ENCODE results near the gene ERCC6. TPM values are rescaled to one million over a fixed set of nuclear protein-coding genes. Genes with fewer than 3 reads are reported as not detected.

The ERCC6 gene
- polyA plus RNA-seq, 4 donors, result 3.5 to 12.6 (median 5.1) TPM

- Histone ChIP-seq H3K36me3 (ENCODE audit: control insufficient read depth in 3 of 3, insufficient read depth in 2 of 3, low read depth in 1 of 3, low read length in 3 of 3) (no peaks in the 10 kb centered on the region), H3K27me3 (ENCODE audit: control insufficient read depth in 3 of 3, insufficient read depth in 3 of 3, low read length in 3 of 3) (no peaks in the 10 kb centered on the region), H3K9me3 (ENCODE audit: control insufficient read depth in 2 of 2, insufficient read depth in 1 of 2, low read depth in 1 of 2, low read length in 1 of 2) (no peaks in the 10 kb centered on the region), H3K4me1 (ENCODE audit: control insufficient read depth in 3 of 3, insufficient read depth in 2 of 3, low read depth in 1 of 3, low read length in 2 of 3) (no peaks in the 10 kb centered on the region), H3K27ac (ENCODE audit: low read depth in 1 of 3, low read length in 2 of 3) (no peak overlapping the region), H3K4me3 (ENCODE audit: low read depth in 1 of 3, low read length in 3 of 3) (no peak overlapping the region)
- WGBS, 3 donors, result 70 to 72% (median 72%) methylated on average over 9 of the region's 9 CpGs
- FAIRE-seq, result no peak
- DNase-seq, result no peak
These were observed 33.7 kb upstream of the ERCC6 start for GRCh38 chr10:49572594-49573114.

GRCh38 chr10:49571388-49571787 lies 32.5 kb upstream of the ERCC6 start:
- no peaks in the 10 kb centered on the region for H3K36me3 ChIP-seq (ENCODE audit: control insufficient read depth in 3 of 3, insufficient read depth in 2 of 3, low read depth in 1 of 3, low read length in 3 of 3)
- WGBS, 3 donors, result 23 to 30% (median 25%) methylated on average over 2 of the region's 2 CpGs
- DNase-seq, result no peak
- no peak overlapping the region for H3K27ac ChIP-seq (ENCODE audit: low read depth in 1 of 3, low read length in 2 of 3)
- no peaks in the 10 kb centered on the region for H3K9me3 ChIP-seq (ENCODE audit: control insufficient read depth in 2 of 2, insufficient read depth in 1 of 2, low read depth in 1 of 2, low read length in 1 of 2)
- H3K27me3 ChIP-seq (ENCODE audit: control insufficient read depth in 3 of 3, insufficient read depth in 3 of 3, low read length in 3 of 3), result no peaks in the 10 kb centered on the region
- FAIRE-seq, result no peak
- H3K4me3 ChIP-seq (ENCODE audit: low read depth in 1 of 3, low read length in 3 of 3), result no peak overlapping the region
- H3K4me1 ChIP-seq (ENCODE audit: control insufficient read depth in 3 of 3, insufficient read depth in 2 of 3, low read depth in 1 of 3, low read length in 2 of 3), result no peaks in the 10 kb centered on the region

- no peak for FAIRE-seq
- no peaks in the 10 kb centered on the region for H3K9me3 ChIP-seq (ENCODE audit: control insufficient read depth in 2 of 2, insufficient read depth in 1 of 2, low read depth in 1 of 2, low read length in 1 of 2)
- WGBS, 3 donors, result 45 to 61% (median 56%) methylated on average over 3 of the region's 3 CpGs
These were observed 30.2 kb upstream of the ERCC6 start for GRCh38 chr10:49569031-49569631.

GRCh38 chr10:49568235-49568634 lies 29.3 kb upstream of the ERCC6 start:
- 49 to 79% (median 56%) methylated on average over 2 of the region's 2 CpGs for whole genome bisulfite sequencing, 3 donors
- Histone ChIP-seq H3K4me1 (ENCODE audit: control insufficient read depth in 3 of 3, insufficient read depth in 2 of 3, low read depth in 1 of 3, low read length in 2 of 3) (no peaks in the 10 kb centered on the region), H3K27ac (ENCODE audit: low read depth in 1 of 3, low read length in 2 of 3) (no peak overlapping the region), H3K27me3 (ENCODE audit: control insufficient read depth in 3 of 3, insufficient read depth in 3 of 3, low read length in 3 of 3) (peaks cover 0 to 4% (median 3%) of the 10 kb centered on the region in 3 donors), H3K9me3 (ENCODE audit: control insufficient read depth in 2 of 2, insufficient read depth in 1 of 2, low read depth in 1 of 2, low read length in 1 of 2) (no peaks in the 10 kb centered on the region), H3K4me3 (ENCODE audit: low read depth in 1 of 3, low read length in 3 of 3) (no peak overlapping the region), H3K36me3 (ENCODE audit: control insufficient read depth in 3 of 3, insufficient read depth in 2 of 3, low read depth in 1 of 3, low read length in 3 of 3) (no peaks in the 10 kb centered on the region)
- DNase-seq (no peak), FAIRE-seq (no peak)

More at GRCh38 chr10:49569031-49569631, 30.2 kb upstream of the ERCC6 start:
- Histone ChIP-seq H3K27ac (ENCODE audit: low read depth in 1 of 3, low read length in 2 of 3) (no peak overlapping the region), H3K4me3 (ENCODE audit: low read depth in 1 of 3, low read length in 3 of 3) (no peak overlapping the region), H3K36me3 (ENCODE audit: control insufficient read depth in 3 of 3, insufficient read depth in 2 of 3, low read depth in 1 of 3, low read length in 3 of 3) (no peaks in the 10 kb centered on the region), H3K4me1 (ENCODE audit: control insufficient read depth in 3 of 3, insufficient read depth in 2 of 3, low read depth in 1 of 3, low read length in 2 of 3) (no peaks in the 10 kb centered on the region), H3K27me3 (ENCODE audit: control insufficient read depth in 3 of 3, insufficient read depth in 3 of 3, low read length in 3 of 3) (peaks cover 0 to 4% (median 3%) of the 10 kb centered on the region in 3 donors)
- DNase-seq, result no peak

GRCh38 chr10:49567810-49568209 lies 28.9 kb upstream of the ERCC6 start:
- DNase-seq (no peak), FAIRE-seq (no peak)
- Histone ChIP-seq H3K9me3 (ENCODE audit: control insufficient read depth in 2 of 2, insufficient read depth in 1 of 2, low read depth in 1 of 2, low read length in 1 of 2) (no peaks in the 10 kb centered on the region), H3K27me3 (ENCODE audit: control insufficient read depth in 3 of 3, insufficient read depth in 3 of 3, low read length in 3 of 3) (peaks cover 0 to 4% (median 3%) of the 10 kb centered on the region in 3 donors), H3K4me1 (ENCODE audit: control insufficient read depth in 3 of 3, insufficient read depth in 2 of 3, low read depth in 1 of 3, low read length in 2 of 3) (no peaks in the 10 kb centered on the region), H3K4me3 (ENCODE audit: low read depth in 1 of 3, low read length in 3 of 3) (no peak overlapping the region), H3K36me3 (ENCODE audit: control insufficient read depth in 3 of 3, insufficient read depth in 2 of 3, low read depth in 1 of 3, low read length in 3 of 3) (no peaks in the 10 kb centered on the region), H3K27ac (ENCODE audit: low read depth in 1 of 3, low read length in 2 of 3) (no peak overlapping the region)
- 63 to 91% (median 91%) methylated on average over 1 of the region's 1 CpG for WGBS, 3 donors

- Histone ChIP-seq H3K27ac (ENCODE audit: low read depth in 1 of 3, low read length in 2 of 3) (no peak overlapping the region), H3K4me3 (ENCODE audit: low read depth in 1 of 3, low read length in 3 of 3) (no peak overlapping the region), H3K9me3 (ENCODE audit: control insufficient read depth in 2 of 2, insufficient read depth in 1 of 2, low read depth in 1 of 2, low read length in 1 of 2) (no peaks in the 10 kb centered on the region), H3K4me1 (ENCODE audit: control insufficient read depth in 3 of 3, insufficient read depth in 2 of 3, low read depth in 1 of 3, low read length in 2 of 3) (no peaks in the 10 kb centered on the region), H3K27me3 (ENCODE audit: control insufficient read depth in 3 of 3, insufficient read depth in 3 of 3, low read length in 3 of 3) (peaks cover 0 to 16% (median 3%) of the 10 kb centered on the region in 3 donors), H3K36me3 (ENCODE audit: control insufficient read depth in 3 of 3, insufficient read depth in 2 of 3, low read depth in 1 of 3, low read length in 3 of 3) (no peaks in the 10 kb centered on the region)
- FAIRE-seq (no peak), DNase-seq (no peak)
- WGBS, 3 donors, result 80 to 86% (median 83%) methylated on average over 4 of the region's 4 CpGs
These were observed 25.6 kb upstream of the ERCC6 start for GRCh38 chr10:49564461-49565009.

- H3K27ac ChIP-seq (ENCODE audit: low read depth in 1 of 3, low read length in 2 of 3), result no peak overlapping the region
- DNase-seq (no peak), FAIRE-seq (no peak)
- no peak overlapping the region for H3K4me3 ChIP-seq (ENCODE audit: low read depth in 1 of 3, low read length in 3 of 3)
- no peaks in the 10 kb centered on the region for H3K4me1 ChIP-seq (ENCODE audit: control insufficient read depth in 3 of 3, insufficient read depth in 2 of 3, low read depth in 1 of 3, low read length in 2 of 3)
- H3K27me3 ChIP-seq (ENCODE audit: control insufficient read depth in 3 of 3, insufficient read depth in 3 of 3, low read length in 3 of 3), result peaks cover 0 to 17% (median 3%) of the 10 kb centered on the region in 3 donors
- no peaks in the 10 kb centered on the region for H3K36me3 ChIP-seq (ENCODE audit: control insufficient read depth in 3 of 3, insufficient read depth in 2 of 3, low read depth in 1 of 3, low read length in 3 of 3)
- WGBS, 3 donors, result 56 to 68% (median 62%) methylated on average over 1 of the region's 1 CpG
- no peaks in the 10 kb centered on the region for H3K9me3 ChIP-seq (ENCODE audit: control insufficient read depth in 2 of 2, insufficient read depth in 1 of 2, low read depth in 1 of 2, low read length in 1 of 2)
These were observed 24.0 kb upstream of the ERCC6 start for GRCh38 chr10:49562893-49563292.

GRCh38 chr10:49560526-49560925 lies 21.6 kb upstream of the ERCC6 start:
- DNase-seq (no peak), FAIRE-seq (no peak)
- H3K27me3 ChIP-seq (ENCODE audit: control insufficient read depth in 3 of 3, insufficient read depth in 3 of 3, low read length in 3 of 3), result peaks cover 0 to 22% (median 3%) of the 10 kb centered on the region in 3 donors
- no peaks in the 10 kb centered on the region for H3K36me3 ChIP-seq (ENCODE audit: control insufficient read depth in 3 of 3, insufficient read depth in 2 of 3, low read depth in 1 of 3, low read length in 3 of 3)
- no peak overlapping the region for H3K27ac ChIP-seq (ENCODE audit: low read depth in 1 of 3, low read length in 2 of 3)
- no peaks in the 10 kb centered on the region for H3K9me3 ChIP-seq (ENCODE audit: control insufficient read depth in 2 of 2, insufficient read depth in 1 of 2, low read depth in 1 of 2, low read length in 1 of 2)
- 27 to 48% (median 34%) methylated on average over 2 of the region's 2 CpGs for WGBS, 3 donors
- no peak overlapping the region for H3K4me3 ChIP-seq (ENCODE audit: low read depth in 1 of 3, low read length in 3 of 3)
- no peaks in the 10 kb centered on the region for H3K4me1 ChIP-seq (ENCODE audit: control insufficient read depth in 3 of 3, insufficient read depth in 2 of 3, low read depth in 1 of 3, low read length in 2 of 3)
